H9 (cell line): ENCODE data around the gene ASTN2. TPM values are rescaled to one million over a fixed set of nuclear protein-coding genes. Genes with fewer than 3 reads are reported as not detected.

ENCODE experiments used
- DNase-seq: peaks from one replicate; pipeline ENCODE4 v3.0.0-alpha.2; 2017
- H2AFZ ChIP-seq: one replicate; pipeline ENCODE4 v1.6.1; 2013; ENCODE audit warnings: mild to moderate bottlenecking, low read length, control low read depth, moderate library complexity
- H2AK5ac ChIP-seq: 2 replicates; pipeline ENCODE4 v1.6.1; 2013; ENCODE audit warnings: low read length, control low read depth, mixed read lengths; ENCODE audit not compliant: insufficient read length
- H2BK120ac ChIP-seq: one replicate; pipeline ENCODE4 v1.6.1; 2013; ENCODE audit warnings: low read depth, mild to moderate bottlenecking, low read length, control low read depth, inconsistent platforms; ENCODE audit not compliant: poor library complexity, severe bottlenecking
- H2BK12ac ChIP-seq: 2 replicates; pipeline ENCODE4 v1.6.1; 2013; ENCODE audit warnings: low read length, control low read depth, mixed read lengths, low read depth; ENCODE audit not compliant: insufficient read length
- H2BK15ac ChIP-seq: 2 replicates; pipeline ENCODE4 v1.6.1; 2013; ENCODE audit warnings: low read depth, low read length, control low read depth
- H2BK20ac ChIP-seq: one replicate; pipeline ENCODE4 v1.6.1; 2013; ENCODE audit warnings: low read depth, mild to moderate bottlenecking, low read length, control low read depth, inconsistent platforms; ENCODE audit not compliant: poor library complexity, severe bottlenecking
- H2BK5ac ChIP-seq: 2 replicates; pipeline ENCODE4 v1.6.1; 2013; ENCODE audit warnings: low read length, control low read depth, mixed read lengths; ENCODE audit not compliant: insufficient read length
- H3K14ac ChIP-seq: 2 replicates; pipeline ENCODE4 v1.6.1; 2013; ENCODE audit warnings: low read length, control low read depth; ENCODE audit not compliant: insufficient read depth
- H3K18ac ChIP-seq: 2 replicates; pipeline ENCODE4 v1.6.1; 2013; ENCODE audit warnings: low read depth, mild to moderate bottlenecking, mixed read lengths, low read length, control low read depth; ENCODE audit not compliant: insufficient read length
- H3K23ac ChIP-seq: 2 replicates; pipeline ENCODE4 v1.6.1; 2013; ENCODE audit warnings: low read length, control low read depth, mixed read lengths, low read depth; ENCODE audit not compliant: insufficient read length
- H3K23me2 ChIP-seq: 2 replicates; pipeline ENCODE4 v1.6.1; 2013; ENCODE audit warnings: low read depth, mild to moderate bottlenecking, mixed read lengths, low read length, control low read depth; ENCODE audit not compliant: insufficient read length, poor library complexity, severe bottlenecking
- H3K27ac ChIP-seq: 2 replicates; pipeline ENCODE4 v1.5.1; 2013; ENCODE audit warnings: low read length, control low read depth, mixed read lengths, low read depth; ENCODE audit not compliant: insufficient read length
- H3K27me3 ChIP-seq: 2 replicates; pipeline ENCODE4 v1.6.1; 2013; ENCODE audit warnings: low read length, control low read depth, inconsistent platforms; ENCODE audit not compliant: insufficient read depth
- H3K4ac ChIP-seq: 2 replicates; pipeline ENCODE4 v1.6.1; 2013; ENCODE audit warnings: low read depth, mild to moderate bottlenecking, control low read depth, inconsistent platforms, low read length, moderate library complexity
- H3K4me1 ChIP-seq: 2 replicates; pipeline ENCODE4 v1.6.1; 2013; ENCODE audit warnings: low read length, control low read depth, inconsistent platforms; ENCODE audit not compliant: insufficient read depth
- H3K4me2 ChIP-seq: 2 replicates; pipeline ENCODE4 v1.6.1; 2013; ENCODE audit warnings: low read length, control low read depth, mixed read lengths; ENCODE audit not compliant: insufficient read length, insufficient read depth
- H3K56ac ChIP-seq: 2 replicates; pipeline ENCODE4 v1.6.1; 2013; ENCODE audit warnings: low read depth, mild to moderate bottlenecking, mixed read lengths, low read length, control low read depth; ENCODE audit not compliant: insufficient read length
- H3K79me1 ChIP-seq: 2 replicates; pipeline ENCODE4 v1.6.1; 2013; ENCODE audit warnings: low read depth, mild to moderate bottlenecking, moderate library complexity, low read length, control low read depth, inconsistent platforms; ENCODE audit not compliant: insufficient read depth, poor library complexity, severe bottlenecking
- H3K79me2 ChIP-seq: 2 replicates; pipeline ENCODE4 v1.6.1; 2013; ENCODE audit warnings: low read length, control low read depth, inconsistent platforms; ENCODE audit not compliant: insufficient read depth
- H3K9ac ChIP-seq: 2 replicates; pipeline ENCODE4 v1.6.1; 2013; ENCODE audit warnings: low read length, control low read depth, mixed read lengths; ENCODE audit not compliant: insufficient read length; ENCODE audit errors: extremely low read depth
- H3K9me3 ChIP-seq: one replicate; pipeline ENCODE4 v1.6.1; 2013; ENCODE audit warnings: low read depth, low read length, inconsistent platforms; ENCODE audit not compliant: control insufficient read depth
- H3T11ph ChIP-seq: one replicate; pipeline ENCODE4 v1.6.1; 2013; ENCODE audit warnings: mild to moderate bottlenecking, low read length, control low read depth, inconsistent platforms
- H4K20me1 ChIP-seq: one replicate; pipeline ENCODE4 v1.6.1; 2013; ENCODE audit not compliant: control insufficient read depth, insufficient read length, insufficient read depth
- H4K5ac ChIP-seq: 2 replicates; pipeline ENCODE4 v1.6.1; 2013; ENCODE audit warnings: low read depth, mild to moderate bottlenecking, mixed read lengths, low read length, control low read depth; ENCODE audit not compliant: insufficient read length
- H4K8ac ChIP-seq: replicated peaks from 2 replicates; pipeline ENCODE4 v1.6.1; 2013; ENCODE audit warnings: low read length, control low read depth, mixed read lengths, low read depth; ENCODE audit not compliant: insufficient read length
- H4K91ac ChIP-seq: 2 replicates; pipeline ENCODE4 v1.6.1; 2013; ENCODE audit warnings: low read depth, mild to moderate bottlenecking, moderate library complexity, mixed read lengths, low read length, control low read depth; ENCODE audit not compliant: insufficient read length
- H3K27ac Mint-ChIP-seq, 3 experiments: 2 replicates in 2 of 3; 3 replicates in 1 of 3; pipeline ENCODE4 v1.8.0; 2020 to 2021; ENCODE audit warnings: mixed read lengths in 3 of 3, mild to moderate bottlenecking in 1 of 3, moderate library complexity in 1 of 3
- H3K27me3 Mint-ChIP-seq: 2 replicates; pipeline ENCODE4 v1.8.0; 2021; ENCODE audit warnings: low read depth, mild to moderate bottlenecking, moderate library complexity, mixed read lengths
- H3K36me3 Mint-ChIP-seq, 3 experiments: 2 replicates in 2 of 3; 3 replicates in 1 of 3; pipeline ENCODE4 v1.8.0; 2020 to 2021; ENCODE audit warnings: low read depth in 3 of 3, mixed read lengths in 3 of 3; ENCODE audit not compliant: insufficient read depth in 1 of 3
- H3K4me1 Mint-ChIP-seq, 2 experiments: 2 replicates each; pipeline ENCODE4 v1.8.0; 2020; ENCODE audit warnings: mixed read lengths in 2 of 2
- H3K4me3 Mint-ChIP-seq, 2 experiments: 2 replicates in 1 of 2; 3 replicates in 1 of 2; pipeline ENCODE4 v1.8.0; 2020 to 2021; ENCODE audit warnings: mild to moderate bottlenecking in 2 of 2, mixed read lengths in 2 of 2, moderate library complexity in 1 of 2
- H3K9me3 Mint-ChIP-seq, 2 experiments: 2 replicates in 1 of 2; 3 replicates in 1 of 2; pipeline ENCODE4 v1.8.0; 2020; ENCODE audit warnings: mild to moderate bottlenecking in 2 of 2, mixed read lengths in 2 of 2, moderate library complexity in 1 of 2
- CTCF ChIP-seq: fragments of 200-600 bp; sonication (generic); conservative IDR thresholded peaks from 3 replicates; pipeline ENCODE4 v1.8.0; 2021; ENCODE audit warnings: antibody characterized with exemption, mild to moderate bottlenecking
- WGBS: extraction: QIAGEN DNeasy Blood & Tissue Kit; methylation state at CpG from one replicate; pipeline ENCODE4 v1.1.7; 2013; ENCODE audit warnings: missing lambda C conversion rate, low lambda C conversion rate, mixed read lengths; ENCODE audit not compliant: insufficient read length; ENCODE audit errors: extremely low coverage; 5-methylcytosine and 5-hydroxymethylcytosine counted together
- total RNA-seq: library from RNA; stranded (reverse); gene quantifications from 2 replicates; pipeline ENCODE4 v1.2.1, GENCODE V29; 2021

ASTN2 gene
- total RNA-seq, 1 experiment from 2014 or later = 9.7 TPM

- Histone ChIP-seq H4K91ac (no peak overlapping the region), H2AFZ (no peak overlapping the region), H2BK120ac (no peak overlapping the region), H3K23ac (no peak overlapping the region), H4K5ac (no peak overlapping the region), H3K4me1 (no peaks in the 10 kb centered on the region), H3K79me2 (no peaks in the 10 kb centered on the region), H2BK12ac (no peak overlapping the region), H2BK15ac (no peak overlapping the region), H3K79me1 (no peaks in the 10 kb centered on the region), H3K18ac (no peak overlapping the region), H3K27ac (no peak overlapping the region), H4K20me1 (no peaks in the 10 kb centered on the region), H3K27me3 (no peaks in the 10 kb centered on the region; the same call in 1 of the 2 replicates), H3K23me2 (no peaks in the 10 kb centered on the region), H4K8ac (no peak overlapping the region), H2BK5ac (no peak overlapping the region), H3K9ac (no peak overlapping the region), H3K56ac (no peak overlapping the region), H2BK20ac (no peak overlapping the region), H3K14ac (no peak overlapping the region), H3K4me2 (no peak overlapping the region), H3K4ac (no peak overlapping the region), H3K9me3 (no peaks in the 10 kb centered on the region), H2AK5ac (no peak overlapping the region), H3T11ph (no peak overlapping the region)
- H3K4me1 Mint-ChIP-seq = peaks cover 8% of the 10 kb centered on the region in 2 experiments; a peak in 3 of 4 replicates
- peak overlapping the region in 2 of 3 experiments; percentile 23 to 31; a peak in 2 of 7 replicates for H3K27ac Mint-ChIP-seq
- H3K4me3 Mint-ChIP-seq = no peak overlapping the region
- no peaks in the 10 kb centered on the region for H3K27me3 Mint-ChIP-seq
- no CpG with 5 or more reads among the region's 4 CpGs for WGBS
- no peaks in the 10 kb centered on the region for H3K36me3 Mint-ChIP-seq
- H3K9me3 Mint-ChIP-seq = no peaks in the 10 kb centered on the region
- DNase-seq = no peak
- TF ChIP-seq CTCF = no peak
Measured at GRCh38 chr9:116391306-116391900, 1023.5 kb downstream of the ASTN2 start.
